ENCODE data around the gene SPACDR.
A peak's percentile ranks its signal among the peaks of the same experiment; 100 is the strongest.
"Not testable (repeated sequence)": the region's sequence is repeated elsewhere in the genome, so short reads cannot be mapped to it uniquely, and the experiment has no call there.

The SPACDR gene

DNA sequence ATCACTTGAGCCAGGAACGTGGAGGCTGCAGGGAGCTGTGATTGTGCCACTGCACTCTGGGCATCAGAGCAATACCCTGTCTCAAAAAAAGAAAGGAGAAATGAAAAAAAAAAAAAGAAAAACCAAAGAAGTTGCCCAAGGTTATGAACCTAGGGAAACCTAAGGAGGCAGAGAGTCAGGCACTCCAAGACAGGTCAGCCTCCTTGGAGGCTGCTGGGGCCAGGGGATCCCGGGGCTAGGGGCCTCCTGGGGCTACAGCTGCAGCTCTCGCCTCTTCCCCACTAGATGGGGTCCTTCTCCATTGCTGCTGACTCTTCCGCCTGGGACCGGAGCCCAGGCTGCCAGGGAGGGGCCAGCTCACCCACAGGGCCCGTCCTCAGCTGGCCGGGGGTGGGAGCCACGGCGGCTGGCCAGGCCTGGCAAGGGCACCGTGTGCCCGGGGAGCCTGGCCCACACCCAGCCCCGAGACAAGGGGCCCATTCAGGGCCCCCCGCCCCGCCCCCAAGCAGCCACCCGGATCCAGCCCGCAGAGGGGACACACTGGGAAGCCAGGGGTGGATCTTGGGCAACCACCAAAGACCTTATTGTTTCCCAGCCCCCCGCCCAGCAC lies 1.7 kb upstream of the SPACDR start:
- DNase-seq = peak in 13 of 14 donors; percentile 62 to 99 (median 92)

GRCh38 chr7:100465299-100465698 lies 1.2 kb upstream of the SPACDR start:
- no peak for DNase-seq

DNA sequence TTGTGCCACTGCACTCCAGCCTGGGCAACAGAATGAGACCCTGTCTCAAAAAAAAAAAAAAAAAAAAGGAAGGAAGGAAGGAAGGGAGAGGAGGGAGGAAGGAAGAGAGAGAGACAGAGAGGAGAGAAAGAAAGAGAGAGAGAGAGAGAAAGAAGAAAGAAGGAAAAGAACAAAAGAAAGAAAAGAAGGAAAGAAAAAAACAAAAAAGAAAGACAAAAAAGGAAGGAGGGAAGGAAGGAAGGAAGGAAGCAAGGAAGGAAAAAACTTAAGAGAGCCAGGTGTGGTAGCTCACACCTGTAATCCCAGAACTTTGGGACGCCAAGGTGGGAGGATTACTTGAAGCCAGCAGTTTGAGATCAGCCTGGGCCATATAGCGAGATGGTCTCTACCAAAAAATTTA lies 731 bp upstream of the SPACDR start:
- DNase-seq = no peak

DNA sequence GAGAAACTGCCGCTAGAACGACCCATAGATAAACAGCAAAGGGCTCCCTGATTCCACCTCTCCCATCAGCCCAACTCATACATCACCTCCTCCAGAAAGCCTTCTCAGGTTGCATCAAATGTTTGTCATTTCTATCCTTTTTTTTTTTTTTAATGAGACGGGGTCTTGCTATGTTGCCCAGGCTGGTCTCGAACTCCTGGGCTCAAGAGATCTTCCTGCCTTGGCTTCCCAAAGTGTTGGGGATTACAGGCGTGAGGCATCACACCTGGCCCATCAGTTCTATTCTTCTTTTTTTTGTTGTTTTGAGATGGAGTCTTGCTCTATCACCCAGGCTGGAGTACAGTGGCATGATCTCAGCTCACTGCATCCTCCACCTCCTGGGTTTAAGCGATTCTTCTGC lies 7.0 kb downstream of the SPACDR start:
- no peak for DNase-seq

- DNase-seq = no peak
Measured at GRCh38 chr7:100456562-100456961, 7.5 kb downstream of the SPACDR start.

DNA sequence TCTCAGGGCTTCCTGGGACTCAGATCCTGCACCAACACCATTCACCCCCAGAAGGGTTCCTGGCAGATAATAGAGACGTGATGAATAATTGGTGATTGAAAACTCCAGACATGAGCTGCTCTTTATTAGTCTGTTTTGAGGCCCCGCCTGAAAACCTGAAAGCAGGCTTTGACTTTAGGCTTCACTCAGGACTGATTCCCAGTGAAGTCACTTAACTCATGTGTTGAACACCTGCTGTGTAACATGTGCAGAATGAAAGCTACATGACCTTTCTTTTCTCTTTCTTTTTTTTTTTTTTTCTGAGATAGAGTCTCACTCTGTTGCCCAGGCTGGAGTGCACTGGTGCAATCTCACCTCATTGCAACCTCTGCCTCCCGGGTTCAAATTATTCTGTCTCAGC lies 8.9 kb downstream of the SPACDR start:
- no peak for DNase-seq

DNA sequence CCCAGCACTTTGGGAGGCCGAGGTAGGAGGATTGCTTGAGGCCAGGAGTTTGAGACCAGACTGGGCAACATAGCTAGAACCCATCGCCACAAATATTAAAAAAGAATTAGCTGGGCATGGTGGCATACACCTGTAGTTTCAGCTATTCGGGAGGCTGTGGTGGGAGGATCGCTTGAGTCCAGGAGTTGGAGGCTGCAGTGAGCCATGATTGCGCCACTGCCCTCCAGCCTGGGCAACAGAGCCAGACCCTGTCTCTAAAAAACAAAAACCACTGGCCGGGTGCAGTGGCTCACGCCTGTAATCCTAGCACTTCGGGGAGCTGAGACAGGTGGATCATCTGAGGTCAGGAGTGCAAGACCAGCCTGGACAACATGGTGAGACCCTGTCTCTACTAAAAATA lies 10.2 kb downstream of the SPACDR start:
- DNase-seq = not testable (repeated sequence)

GRCh38 chr7:100452513-100452912 lies 11.5 kb downstream of the SPACDR start:
- DNase-seq = no peak

DNA sequence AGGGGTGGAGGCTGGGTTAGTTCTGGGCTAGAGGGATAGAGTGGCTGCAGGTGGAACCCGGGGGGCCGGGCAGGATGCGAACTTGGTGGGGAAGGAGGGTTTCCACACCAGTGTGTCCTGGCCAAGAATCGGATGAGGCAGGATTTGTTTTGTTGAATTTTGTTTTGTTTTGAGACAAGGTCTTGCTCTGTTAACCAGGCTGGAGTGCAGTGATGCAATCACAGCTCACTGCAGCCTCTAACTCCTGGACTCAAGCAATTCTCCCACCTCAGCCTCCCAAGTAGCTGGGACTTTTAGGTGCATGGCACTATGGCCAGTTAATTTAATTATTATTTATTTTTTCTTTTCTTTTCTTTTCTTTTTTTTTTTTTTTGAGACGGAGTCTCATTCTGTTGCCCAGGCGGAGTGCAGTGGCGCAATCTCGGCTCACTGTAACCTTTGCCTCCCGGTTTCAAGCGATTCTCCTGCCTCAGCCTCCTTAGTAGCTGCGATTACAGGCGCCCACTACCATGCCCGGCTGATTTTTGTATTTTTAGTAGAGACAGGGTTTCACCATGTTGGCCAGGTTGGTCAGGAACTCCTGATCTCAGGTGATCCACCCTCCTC lies 14.8 kb downstream of the SPACDR start:
- no peak for DNase-seq

DNA sequence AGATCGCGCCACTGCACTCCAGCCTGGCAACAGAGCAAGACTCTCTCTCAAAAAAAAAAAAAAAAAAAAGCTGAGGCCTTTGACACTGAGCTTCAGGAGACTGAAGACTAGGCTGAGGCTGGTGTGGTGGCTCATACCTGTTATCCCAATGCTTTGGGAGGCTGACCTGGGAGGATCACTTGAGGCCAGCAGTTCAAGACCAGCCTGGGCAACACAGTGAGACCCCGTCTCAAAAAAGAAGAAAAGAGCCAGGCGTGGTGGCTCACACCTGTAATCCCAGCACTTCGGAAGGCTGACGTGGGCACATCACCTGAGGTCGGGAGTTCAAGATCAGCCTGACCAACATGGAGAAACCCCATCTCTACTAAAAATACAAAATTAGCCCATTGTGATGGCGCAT lies 16.7 kb downstream of the SPACDR start:
- not testable (repeated sequence) for DNase-seq

- DNase-seq = no peak
Measured at GRCh38 chr7:100446040-100446439, 18.0 kb downstream of the SPACDR start.

DNA sequence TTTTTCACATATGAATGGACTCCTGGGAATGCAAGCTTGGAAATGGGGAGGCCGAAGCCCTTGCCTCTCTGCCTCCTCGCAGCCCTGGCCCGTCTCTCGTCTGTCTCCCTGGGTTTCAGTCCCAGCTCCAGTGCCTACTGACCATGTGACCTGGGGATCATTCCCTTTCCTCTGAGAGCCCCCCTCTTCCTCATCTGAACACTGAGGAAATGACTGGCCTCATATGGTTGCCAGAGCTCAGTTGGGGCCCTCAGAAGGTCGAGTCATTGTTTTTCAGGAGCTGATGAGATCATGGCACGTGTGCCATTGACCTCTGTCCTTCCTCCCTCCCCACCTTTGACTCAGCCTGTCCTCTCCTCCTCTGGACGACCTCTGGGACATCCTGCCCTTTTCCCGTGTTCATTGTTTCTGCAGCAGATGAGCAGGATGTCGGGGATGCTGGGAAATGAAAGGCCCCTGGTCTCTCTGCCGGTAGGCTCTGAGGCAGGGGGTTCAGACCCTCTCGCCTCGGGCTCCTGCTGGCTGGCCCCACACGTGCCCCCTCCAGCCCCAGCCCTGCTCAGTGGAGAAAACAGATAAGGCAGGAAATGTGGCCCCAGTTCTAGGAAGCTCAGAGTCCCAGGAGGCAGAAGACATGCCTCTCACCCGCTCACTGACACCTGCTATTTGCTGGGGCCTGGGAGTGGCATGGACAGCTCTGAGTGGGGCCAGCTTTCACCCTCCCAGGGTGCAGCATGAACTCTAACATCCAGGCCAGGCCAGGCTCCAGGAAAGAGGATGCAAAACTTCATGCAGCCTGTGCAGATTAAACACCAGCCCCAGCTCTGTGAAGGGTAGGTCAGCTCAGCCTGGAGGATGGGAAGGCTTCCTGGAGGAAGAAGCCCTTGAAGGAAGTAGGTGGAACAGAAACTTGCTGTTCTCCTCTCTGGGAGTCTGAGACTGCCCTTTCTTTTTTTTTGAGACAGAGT lies 19.5 kb downstream of the SPACDR start:
- DNase-seq = peak in 1 of 14 donors; percentile 30

DNA sequence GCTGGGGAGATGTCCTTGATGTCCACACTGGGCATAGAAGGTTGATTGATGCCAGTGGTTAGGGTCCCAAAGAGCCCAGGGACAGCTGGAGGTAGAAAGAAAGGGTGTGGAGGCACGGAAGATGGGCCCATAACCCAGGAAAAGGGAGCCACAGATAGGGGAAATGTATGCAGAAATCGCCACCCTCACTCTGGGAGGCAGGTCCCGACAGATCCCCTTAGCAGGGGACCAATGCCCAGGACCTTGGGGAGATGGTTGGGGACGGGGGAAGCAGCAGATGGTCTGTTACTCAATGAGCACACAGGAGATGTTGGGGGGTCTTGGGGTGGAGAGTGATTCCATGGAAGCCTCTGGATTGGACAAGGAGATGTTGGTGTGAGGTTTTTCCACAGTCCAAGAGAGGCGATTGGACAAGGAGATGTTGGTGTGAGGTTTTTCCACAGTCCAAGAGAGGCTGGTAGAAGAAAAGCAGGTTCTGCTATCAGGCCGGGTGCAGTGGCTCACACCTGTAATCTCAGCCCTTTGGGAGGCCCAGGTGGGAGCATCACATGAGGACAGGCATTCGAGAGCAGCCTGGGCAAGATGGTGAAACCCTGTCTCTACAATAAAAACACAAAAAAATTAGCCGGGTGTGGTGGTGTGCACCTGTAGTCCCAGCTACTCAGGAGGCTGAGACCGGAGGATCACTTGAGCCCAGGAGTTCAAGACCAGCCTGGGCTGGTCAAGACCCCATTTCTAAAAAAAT lies 20.8 kb downstream of the SPACDR start:
- no peak for DNase-seq

- DNase-seq = no peak
Measured at GRCh38 chr7:100441641-100442535, 22.2 kb downstream of the SPACDR start.

GRCh38 chr7:100439244-100439643 lies 24.8 kb downstream of the SPACDR start:
- not testable (repeated sequence) for DNase-seq

DNA sequence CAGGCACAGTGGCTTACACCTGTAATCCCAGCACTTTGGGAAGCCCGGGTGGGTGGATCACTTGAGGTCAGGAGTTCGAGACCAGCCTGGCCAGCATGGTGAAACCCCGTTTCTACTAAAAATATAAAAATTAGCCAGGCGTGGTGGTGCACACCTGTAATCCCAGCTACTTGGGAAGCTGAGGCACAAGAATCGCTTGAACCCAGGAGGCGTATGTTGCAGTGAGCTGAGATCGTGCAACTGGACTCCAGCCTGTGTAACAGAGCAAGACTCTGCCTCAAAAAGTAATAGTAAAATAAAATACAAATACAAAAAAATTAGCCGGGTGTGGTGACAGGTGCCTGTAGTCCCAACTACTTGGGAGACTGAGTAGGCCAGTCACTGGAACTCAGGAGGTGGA lies 25.3 kb downstream of the SPACDR start:
- DNase-seq = not testable (repeated sequence)

DNA sequence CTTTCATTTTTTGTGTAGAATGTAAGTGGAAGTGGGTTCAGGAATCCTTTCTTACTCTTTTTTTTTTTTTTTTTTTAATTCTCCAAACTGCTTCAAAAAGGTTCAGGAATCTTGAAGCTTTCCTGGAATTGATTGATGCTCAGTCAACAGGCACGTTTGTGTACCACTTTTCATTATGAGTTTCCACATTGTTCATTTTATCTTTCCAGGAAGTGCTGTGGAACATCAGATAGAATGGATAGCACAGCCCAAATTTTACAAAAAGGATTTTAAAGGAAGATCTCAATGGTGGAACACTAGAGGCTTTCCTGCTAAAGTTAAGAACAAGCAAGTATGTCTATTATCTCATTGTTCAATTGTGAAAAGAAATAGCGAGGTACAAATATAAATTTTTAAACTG lies 25.9 kb downstream of the SPACDR start:
- DNase-seq = no peak

DNA sequence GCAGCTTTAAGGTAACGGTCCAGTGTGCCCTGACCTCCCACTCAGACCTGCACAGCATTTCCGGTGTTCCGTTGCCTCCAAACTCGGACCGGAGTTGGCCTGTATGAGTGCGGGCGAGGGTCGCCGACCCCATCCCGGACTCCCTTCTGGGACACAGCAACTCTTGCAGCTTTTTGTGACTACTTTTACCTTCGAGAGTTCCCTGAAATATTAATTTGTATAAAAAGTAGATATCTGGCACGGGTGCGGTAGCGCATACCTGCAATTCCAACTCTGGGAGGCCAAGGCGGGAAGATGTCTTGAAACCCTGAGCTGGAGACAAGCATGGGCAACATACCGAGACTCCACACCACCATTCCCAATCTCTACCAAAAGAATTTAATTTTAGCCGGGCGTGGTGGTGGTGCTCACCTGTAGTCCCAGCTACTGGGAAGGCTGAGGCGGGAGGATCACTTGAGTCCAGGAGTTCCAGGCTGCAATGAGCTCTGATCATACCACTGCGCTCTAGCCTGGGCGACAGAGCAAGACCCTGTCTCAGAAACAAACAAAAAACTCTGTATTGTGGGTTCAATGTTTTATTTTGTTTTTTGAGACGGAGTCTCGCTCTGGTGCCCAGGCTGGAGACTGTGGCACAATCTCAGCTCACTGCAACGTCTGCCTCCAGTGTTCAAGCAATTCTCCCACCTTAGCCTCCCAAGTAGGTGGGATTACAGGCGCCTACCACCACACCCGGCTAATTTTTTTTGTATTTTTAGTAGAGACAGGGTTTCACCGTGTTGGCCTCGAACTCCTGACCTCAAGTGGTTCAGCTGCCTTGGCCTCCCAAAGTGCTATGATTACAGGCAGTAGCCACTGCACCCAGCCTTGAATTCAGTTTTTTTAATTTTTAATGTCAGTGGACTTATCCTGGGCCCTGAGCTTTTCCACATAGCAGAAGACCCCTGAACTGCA lies 26.6 kb downstream of the SPACDR start:
- no peak for DNase-seq

- DNase-seq = peak in 6 of 14 donors; percentile 26 to 64 (median 55)
Measured at GRCh38 chr7:100435401-100436304, 28.4 kb downstream of the SPACDR start.
